HG03457 (cell line): ENCODE data around the gene GALNT7.

ENCODE experiments used
- ATAC-seq: cut with Tn5 transposase; IDR thresholded peaks from one replicate; pipeline ENCODE4 v1.9.1; 2021; ENCODE audit warnings: moderate number of reproducible peaks; ENCODE audit not compliant: unreplicated experiment

Gene GALNT7

GRCh38 chr4:173259310-173259709 lies 90.7 kb downstream of the GALNT7 start:
- ATAC-seq = no peak

- ATAC-seq = no peak
These were observed 92.4 kb downstream of the GALNT7 start for GRCh38 chr4:173261052-173261451.

- no peak for ATAC-seq
These were observed 93.8 kb downstream of the GALNT7 start for GRCh38 chr4:173262375-173262774.

- ATAC-seq = peak; percentile 18
These were observed 95.6 kb downstream of the GALNT7 start for GRCh38 chr4:173264245-173264644.

- peak; percentile 91 for ATAC-seq
These were observed 96.1 kb downstream of the GALNT7 start for GRCh38 chr4:173264684-173265185.

- no peak for ATAC-seq
These were observed 97.1 kb downstream of the GALNT7 start for GRCh38 chr4:173265751-173266150.

GRCh38 chr4:173267711-173268110 lies 99.1 kb downstream of the GALNT7 start:
- ATAC-seq = no peak

GRCh38 chr4:173269280-173269679 lies 100.7 kb downstream of the GALNT7 start:
- no peak for ATAC-seq

- ATAC-seq = no peak
These were observed 101.9 kb downstream of the GALNT7 start for GRCh38 chr4:173270312-173271027.

GRCh38 chr4:173272314-173272713 lies 103.7 kb downstream of the GALNT7 start:
- ATAC-seq = no peak

GRCh38 chr4:173272996-173273395 lies 104.4 kb downstream of the GALNT7 start:
- no peak for ATAC-seq

- no peak for ATAC-seq
These were observed 105.3 kb downstream of the GALNT7 start for GRCh38 chr4:173273941-173274340.

- ATAC-seq = no peak
These were observed 106.1 kb downstream of the GALNT7 start for GRCh38 chr4:173274744-173275143.

- ATAC-seq = no peak
These were observed 106.5 kb downstream of the GALNT7 start for GRCh38 chr4:173275150-173275549.

GRCh38 chr4:173277340-173277739 lies 108.7 kb downstream of the GALNT7 start:
- ATAC-seq = no peak

- ATAC-seq = no peak
These were observed 112.4 kb downstream of the GALNT7 start for GRCh38 chr4:173280998-173281397.

GRCh38 chr4:173281406-173282255 lies 113.0 kb downstream of the GALNT7 start:
- ATAC-seq = no peak

- no peak for ATAC-seq
These were observed 113.6 kb downstream of the GALNT7 start for GRCh38 chr4:173282256-173282562.

- no peak for ATAC-seq
These were observed 114.0 kb downstream of the GALNT7 start for GRCh38 chr4:173282626-173283025.

GRCh38 chr4:173284463-173284862 lies 115.9 kb downstream of the GALNT7 start:
- ATAC-seq = no peak

- no peak for ATAC-seq
These were observed 118.9 kb downstream of the GALNT7 start for GRCh38 chr4:173287486-173287885.

GRCh38 chr4:173288296-173288695 lies 119.7 kb downstream of the GALNT7 start:
- ATAC-seq = no peak
